ENCODE measurements around the gene CD40. TPM values are rescaled to one million over a fixed set of nuclear protein-coding genes. Genes with fewer than 3 reads are reported as not detected.

CD40 gene
- total RNA-seq, 6 experiments from 2014 or later: 0.34 to 3.6 (median 0.62) TPM

- Mint-ChIP-seq H3K36me3 (ENCODE audit: low read depth) (no peaks in the 10 kb centered on the region), H3K4me3 (no peak overlapping the region), H3K4me1 (ENCODE audit: low read depth) (no peaks in the 10 kb centered on the region), H3K27me3 (ENCODE audit: insufficient read depth) (peaks cover 41% of the 10 kb centered on the region), H3K27ac (no peak overlapping the region), H3K9me3 (no peaks in the 10 kb centered on the region)
- no peak for DNase-seq
- TF ChIP-seq, protein P1, sequence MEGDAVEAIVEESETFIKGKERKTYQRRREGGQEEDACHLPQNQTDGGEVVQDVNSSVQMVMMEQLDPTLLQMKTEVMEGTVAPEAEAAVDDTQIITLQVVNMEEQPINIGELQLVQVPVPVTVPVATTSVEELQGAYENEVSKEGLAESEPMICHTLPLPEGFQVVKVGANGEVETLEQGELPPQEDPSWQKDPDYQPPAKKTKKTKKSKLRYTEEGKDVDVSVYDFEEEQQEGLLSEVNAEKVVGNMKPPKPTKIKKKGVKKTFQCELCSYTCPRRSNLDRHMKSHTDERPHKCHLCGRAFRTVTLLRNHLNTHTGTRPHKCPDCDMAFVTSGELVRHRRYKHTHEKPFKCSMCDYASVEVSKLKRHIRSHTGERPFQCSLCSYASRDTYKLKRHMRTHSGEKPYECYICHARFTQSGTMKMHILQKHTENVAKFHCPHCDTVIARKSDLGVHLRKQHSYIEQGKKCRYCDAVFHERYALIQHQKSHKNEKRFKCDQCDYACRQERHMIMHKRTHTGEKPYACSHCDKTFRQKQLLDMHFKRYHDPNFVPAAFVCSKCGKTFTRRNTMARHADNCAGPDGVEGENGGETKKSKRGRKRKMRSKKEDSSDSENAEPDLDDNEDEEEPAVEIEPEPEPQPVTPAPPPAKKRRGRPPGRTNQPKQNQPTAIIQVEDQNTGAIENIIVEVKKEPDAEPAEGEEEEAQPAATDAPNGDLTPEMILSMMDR (IDR thresholded peaks at IDR 0.05): no peak
These were observed 46.1 kb downstream of the CD40 start for GRCh38 chr20:46164254-46164653.

- H3K9me3 Mint-ChIP-seq: no peaks in the 10 kb centered on the region
- H3K4me3 Mint-ChIP-seq: no peak overlapping the region
- no peaks in the 10 kb centered on the region for H3K36me3 Mint-ChIP-seq (ENCODE audit: low read depth)
- TF ChIP-seq, protein P1 (IDR thresholded peaks at IDR 0.05): no peak
- H3K27me3 Mint-ChIP-seq (ENCODE audit: insufficient read depth): peaks cover 35% of the 10 kb centered on the region
- no peaks in the 10 kb centered on the region for H3K4me1 Mint-ChIP-seq (ENCODE audit: low read depth)
- H3K27ac Mint-ChIP-seq: no peak overlapping the region
- no peak for DNase-seq
These were observed 49.0 kb downstream of the CD40 start for GRCh38 chr20:46167080-46167479.

DNA sequence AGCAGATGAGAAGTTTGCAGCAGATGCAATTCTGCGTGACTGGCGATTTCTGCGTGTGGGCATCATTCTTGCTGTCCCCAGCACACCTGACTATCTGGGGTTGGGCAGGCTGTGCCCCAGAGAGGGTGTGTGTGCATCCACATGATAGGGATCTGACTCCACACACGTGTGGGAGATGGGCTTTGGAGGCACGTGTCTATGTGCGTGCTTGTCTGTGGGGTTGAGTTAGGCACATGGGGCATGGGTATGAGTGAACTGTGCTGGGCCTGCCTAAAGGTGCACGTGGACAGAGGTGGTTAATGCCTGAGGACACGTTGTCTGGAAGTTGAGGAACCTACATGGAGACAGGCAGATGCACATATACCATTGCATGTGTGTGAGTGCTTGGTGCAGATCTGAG lies 50.3 kb downstream of the CD40 start:
- no peak for DNase-seq
- H3K36me3 Mint-ChIP-seq (ENCODE audit: low read depth): no peaks in the 10 kb centered on the region
- peaks cover 25% of the 10 kb centered on the region for H3K27me3 Mint-ChIP-seq (ENCODE audit: insufficient read depth)
- no peak overlapping the region for H3K27ac Mint-ChIP-seq
- H3K4me3 Mint-ChIP-seq: no peak overlapping the region
- H3K4me1 Mint-ChIP-seq (ENCODE audit: low read depth): no peaks in the 10 kb centered on the region
- H3K9me3 Mint-ChIP-seq: no peaks in the 10 kb centered on the region
- TF ChIP-seq, protein P1 (IDR thresholded peaks at IDR 0.05): no peak

GRCh38 chr20:46169245-46170171 lies 51.4 kb downstream of the CD40 start:
- Mint-ChIP-seq H3K27me3 (ENCODE audit: insufficient read depth) (peaks cover 16% of the 10 kb centered on the region), H3K4me1 (ENCODE audit: low read depth) (no peaks in the 10 kb centered on the region), H3K27ac (no peak overlapping the region), H3K4me3 (no peak overlapping the region), H3K9me3 (no peaks in the 10 kb centered on the region), H3K36me3 (ENCODE audit: low read depth) (no peaks in the 10 kb centered on the region)
- DNase-seq: no peak
- TF ChIP-seq, protein P1 (IDR thresholded peaks at IDR 0.05): no peak

GRCh38 chr20:46171476-46171875 lies 53.4 kb downstream of the CD40 start:
- DNase-seq: no peak
- TF ChIP-seq, protein P1 (IDR thresholded peaks at IDR 0.05): no peak
- Mint-ChIP-seq H3K9me3 (no peaks in the 10 kb centered on the region), H3K4me3 (no peak overlapping the region), H3K27me3 (ENCODE audit: insufficient read depth) (peaks cover 20% of the 10 kb centered on the region), H3K27ac (no peak overlapping the region), H3K36me3 (ENCODE audit: low read depth) (no peaks in the 10 kb centered on the region), H3K4me1 (ENCODE audit: low read depth) (no peaks in the 10 kb centered on the region)

All from HFFc6 (cell line).